Activated naive CD4-positive, alpha-beta T cell treated with anti-CD3 and anti-CD28 coated beads, Interleukin-2, amount 50 U/mL, for 72 hours (primary cell): Measurements from ENCODE around the gene ST6GAL1. TPM values are rescaled to one million over a fixed set of nuclear protein-coding genes. Genes with fewer than 3 reads are reported as not detected.
"Not testable (repeated sequence)": the region's sequence is repeated elsewhere in the genome, so short reads cannot be mapped to it uniquely, and the experiment has no call there.

Experiments used
- ATAC-seq, 2 donors: fragments of 150-1000 bp; cut with Tn5 transposase; 2 replicates each; pipeline ENCODE4 v1.10.0; 2021; ENCODE audit warnings: mild to moderate bottlenecking in 2 of 2, moderate library complexity in 2 of 2
- DNase-seq, 2 donors: peaks; one replicate each; pipeline ENCODE4 v3.0.0; 2021 to 2022; ENCODE audit warnings: low spot score in 2 of 2
- H3K27ac Mint-ChIP-seq, 2 donors: one replicate each; pipeline ENCODE4 v1.8.0; 2022; ENCODE audit warnings: mild to moderate bottlenecking in 2 of 2, mixed read lengths in 2 of 2
- H3K36me3 Mint-ChIP-seq, 2 donors: one replicate each; pipeline ENCODE4 v1.8.0; 2022; ENCODE audit warnings: mixed read lengths in 2 of 2
- H3K9me3 Mint-ChIP-seq, 2 donors: one replicate each; pipeline ENCODE4 v1.8.0; 2022; ENCODE audit warnings: mixed read lengths in 2 of 2
- total RNA-seq, 2 donors: library from RNA; stranded (reverse); gene quantifications; one replicate each; pipeline ENCODE4 v1.2.3, GENCODE V29; 2022

ST6GAL1 gene
- total RNA-seq, 2 donors from 2014 or later = 32.0 to 96.6 TPM

DNA sequence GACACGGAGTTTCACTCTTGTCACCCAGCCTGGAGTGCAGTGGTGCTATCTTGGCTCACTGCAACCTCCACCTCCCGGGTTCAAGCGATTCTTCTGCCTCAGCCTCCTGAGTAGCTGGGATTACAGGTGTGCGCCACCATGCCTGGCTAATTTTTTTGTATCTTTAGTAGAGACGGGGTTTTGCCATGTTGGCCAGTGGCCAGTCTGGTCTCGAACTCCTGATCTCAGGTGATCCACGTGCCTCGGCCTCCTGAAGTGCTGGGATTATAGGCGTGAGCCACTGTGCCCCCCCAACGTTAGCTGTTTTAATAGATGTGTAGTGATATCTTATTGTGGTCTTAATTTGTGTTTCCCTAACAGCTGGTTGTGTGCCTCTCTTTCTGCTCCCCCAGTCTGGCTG is 40.8 kb downstream of the ST6GAL1 start:
- ATAC-seq, H3K9me3 Mint-ChIP-seq, DNase-seq: not testable (repeated sequence)
- peaks cover 23 to 42% of the 10 kb centered on the region in 2 donors for H3K36me3 Mint-ChIP-seq
- peak overlapping the region in 1 of 2 donors; percentile 68 for H3K27ac Mint-ChIP-seq

GRCh38 chr3:186971578-186971977 is 41.3 kb downstream of the ST6GAL1 start:
- H3K9me3 Mint-ChIP-seq = no peaks in the 10 kb centered on the region
- H3K27ac Mint-ChIP-seq = peak overlapping the region; percentile 65 to 68
- ATAC-seq = no peak
- H3K36me3 Mint-ChIP-seq = peaks cover 23 to 42% of the 10 kb centered on the region in 2 donors
- no peak for DNase-seq

DNA sequence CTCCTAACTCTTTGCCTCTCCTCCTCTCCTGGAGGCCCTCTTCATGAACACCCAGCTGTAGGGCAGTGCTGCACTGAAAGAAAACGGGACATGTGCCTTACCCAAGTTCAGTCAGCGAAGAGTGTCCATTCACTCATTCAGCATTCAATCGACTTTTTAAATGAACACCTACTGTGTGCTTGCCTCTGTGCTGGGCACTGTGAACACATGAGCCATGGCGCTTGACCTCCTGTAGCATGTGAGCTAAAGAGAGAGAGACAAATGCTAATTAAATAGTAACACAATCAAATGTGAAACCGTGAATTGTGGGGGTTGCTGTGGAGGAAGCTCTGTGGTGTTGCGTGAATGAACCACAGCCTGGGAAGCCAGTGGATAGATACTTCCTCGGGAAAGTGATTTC is 43.4 kb downstream of the ST6GAL1 start:
- H3K36me3 Mint-ChIP-seq = peaks cover 9 to 27% of the 10 kb centered on the region in 2 donors

GRCh38 chr3:186974824-186975313 is 44.5 kb downstream of the ST6GAL1 start:
- Mint-ChIP-seq H3K36me3 (peaks cover 4 to 17% of the 10 kb centered on the region in 2 donors), H3K9me3 (no peaks in the 10 kb centered on the region), H3K27ac (no peak overlapping the region)
- ATAC-seq (no peak), DNase-seq (no peak)

More for the DNA sequence above, 43.4 kb downstream of the ST6GAL1 start:
- Mint-ChIP-seq H3K9me3 (no peaks in the 10 kb centered on the region), H3K27ac (peak overlapping the region in 1 of 2 donors; percentile 72)
- no peak for DNase-seq
- no peak for ATAC-seq

GRCh38 chr3:186975726-186976125 is 45.4 kb downstream of the ST6GAL1 start:
- no peaks in the 10 kb centered on the region for H3K9me3 Mint-ChIP-seq
- no peak overlapping the region for H3K27ac Mint-ChIP-seq
- peaks cover 4 to 17% of the 10 kb centered on the region in 2 donors for H3K36me3 Mint-ChIP-seq
- ATAC-seq (no peak), DNase-seq (no peak)

DNA sequence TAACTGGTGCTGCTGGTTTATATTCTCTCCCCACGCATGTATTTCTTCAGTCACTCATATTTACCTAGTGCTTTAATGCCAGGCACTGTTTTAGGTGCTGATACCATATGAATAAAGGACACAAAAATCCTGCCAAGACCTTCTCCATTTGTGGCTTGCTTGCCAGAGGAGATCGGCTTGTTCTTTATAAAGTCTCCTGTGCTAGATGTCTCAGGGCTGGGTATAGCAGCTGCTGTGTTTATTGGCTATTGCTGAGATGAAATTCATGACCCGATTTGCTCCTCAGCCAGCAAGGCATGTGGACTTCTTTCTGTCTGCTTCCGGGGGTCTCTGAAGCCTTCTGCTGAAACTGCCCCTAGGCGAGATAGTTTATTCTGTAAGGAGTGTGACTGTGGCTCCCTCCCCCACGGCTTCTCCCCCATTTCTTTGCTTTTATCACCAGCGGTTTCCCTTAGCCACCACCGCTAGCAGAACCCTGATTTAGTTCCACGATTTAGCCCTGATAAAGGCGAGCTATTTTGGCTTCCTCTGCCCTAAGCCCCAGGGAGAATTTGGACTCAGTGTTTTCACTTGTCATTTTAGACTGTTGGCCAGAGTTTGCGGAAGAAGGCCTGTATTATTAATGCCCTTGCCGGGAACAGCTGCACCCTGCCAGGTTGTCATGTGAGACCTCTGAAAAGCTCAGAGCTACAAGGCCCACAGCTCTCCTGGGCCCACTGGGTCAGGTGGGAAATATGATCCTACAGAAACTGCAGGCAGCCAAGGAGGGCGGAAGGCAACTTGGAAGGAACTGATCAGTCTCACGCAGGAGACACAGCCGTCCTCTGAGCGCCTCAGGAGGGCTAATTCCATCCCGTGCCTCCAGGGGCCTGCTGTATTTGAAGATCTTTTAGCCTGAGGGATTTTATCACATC is 46.8 kb downstream of the ST6GAL1 start:
- DNase-seq (no peak), ATAC-seq (no peak)
- Mint-ChIP-seq H3K27ac (no peak overlapping the region), H3K36me3 (peaks cover 4 to 12% of the 10 kb centered on the region in 2 donors), H3K9me3 (no peaks in the 10 kb centered on the region)

DNA sequence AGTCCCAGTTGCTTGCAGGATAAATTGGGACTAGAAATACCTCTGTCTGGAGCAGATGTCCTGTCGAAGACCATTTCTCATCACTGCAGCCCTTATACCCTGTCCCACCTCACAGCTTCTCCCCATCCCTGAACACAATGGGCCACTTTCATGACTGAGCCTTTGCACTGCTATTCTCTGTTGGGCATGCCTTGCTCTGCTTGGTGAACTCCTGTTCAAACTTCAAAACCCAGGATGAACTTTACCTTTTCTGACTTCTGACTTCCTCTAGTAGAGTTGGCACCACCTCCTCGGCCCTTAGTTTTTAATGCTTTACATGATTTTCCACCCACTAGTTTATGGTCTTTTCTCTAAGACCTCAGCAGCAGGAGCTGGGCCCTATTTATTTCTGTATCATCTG is 48.4 kb downstream of the ST6GAL1 start:
- Mint-ChIP-seq H3K27ac (peak overlapping the region in 1 of 2 donors; percentile 51), H3K36me3 (peaks cover 0 to 10% of the 10 kb centered on the region in 2 donors), H3K9me3 (no peaks in the 10 kb centered on the region)
- no peak for ATAC-seq
- no peak for DNase-seq

- H3K9me3 Mint-ChIP-seq = no peaks in the 10 kb centered on the region
- peaks cover 0 to 8% of the 10 kb centered on the region in 2 donors for H3K36me3 Mint-ChIP-seq
- DNase-seq (no peak), ATAC-seq (no peak)
- no peak overlapping the region for H3K27ac Mint-ChIP-seq
Observed at GRCh38 chr3:186979852-186980251, 49.5 kb downstream of the ST6GAL1 start.

DNA sequence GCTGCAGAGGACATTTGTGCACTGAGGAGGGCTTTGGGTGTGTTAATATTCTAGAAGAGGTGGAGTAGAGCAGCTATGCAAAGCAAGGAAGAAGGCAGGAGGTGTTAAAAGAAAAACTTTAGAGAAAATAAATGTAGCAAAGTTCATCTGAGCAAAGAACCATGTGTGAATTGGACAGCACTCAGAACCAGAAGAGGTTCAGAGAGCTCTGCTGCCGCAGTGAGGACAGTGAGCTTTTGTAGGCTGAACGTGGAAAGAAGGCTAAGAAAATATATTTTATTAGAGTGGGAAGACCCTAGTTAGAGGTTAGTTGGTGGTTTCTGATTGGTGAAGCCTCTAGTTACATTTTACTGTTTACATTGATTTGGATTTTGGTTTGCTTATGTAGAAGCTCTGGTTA is 50.7 kb downstream of the ST6GAL1 start:
- H3K9me3 Mint-ChIP-seq = no peaks in the 10 kb centered on the region
- H3K27ac Mint-ChIP-seq = no peak overlapping the region
- peaks cover 0 to 13% of the 10 kb centered on the region in 2 donors for H3K36me3 Mint-ChIP-seq
- DNase-seq (no peak), ATAC-seq (no peak)

GRCh38 chr3:186983659-186984058 is 53.3 kb downstream of the ST6GAL1 start:
- no peak overlapping the region for H3K27ac Mint-ChIP-seq
- no peak for ATAC-seq
- no peak for DNase-seq

GRCh38 chr3:186984064-186984463 is 53.7 kb downstream of the ST6GAL1 start:
- Mint-ChIP-seq H3K27ac (no peak overlapping the region), H3K36me3 (peaks cover 3 to 17% of the 10 kb centered on the region in 2 donors), H3K9me3 (peaks cover 0 to 2% of the 10 kb centered on the region in 2 donors)
- DNase-seq (no peak), ATAC-seq (no peak)

More at GRCh38 chr3:186983659-186984058, 53.3 kb downstream of the ST6GAL1 start:
- Mint-ChIP-seq H3K9me3 (no peaks in the 10 kb centered on the region), H3K36me3 (peaks cover 0 to 13% of the 10 kb centered on the region in 2 donors)

DNA sequence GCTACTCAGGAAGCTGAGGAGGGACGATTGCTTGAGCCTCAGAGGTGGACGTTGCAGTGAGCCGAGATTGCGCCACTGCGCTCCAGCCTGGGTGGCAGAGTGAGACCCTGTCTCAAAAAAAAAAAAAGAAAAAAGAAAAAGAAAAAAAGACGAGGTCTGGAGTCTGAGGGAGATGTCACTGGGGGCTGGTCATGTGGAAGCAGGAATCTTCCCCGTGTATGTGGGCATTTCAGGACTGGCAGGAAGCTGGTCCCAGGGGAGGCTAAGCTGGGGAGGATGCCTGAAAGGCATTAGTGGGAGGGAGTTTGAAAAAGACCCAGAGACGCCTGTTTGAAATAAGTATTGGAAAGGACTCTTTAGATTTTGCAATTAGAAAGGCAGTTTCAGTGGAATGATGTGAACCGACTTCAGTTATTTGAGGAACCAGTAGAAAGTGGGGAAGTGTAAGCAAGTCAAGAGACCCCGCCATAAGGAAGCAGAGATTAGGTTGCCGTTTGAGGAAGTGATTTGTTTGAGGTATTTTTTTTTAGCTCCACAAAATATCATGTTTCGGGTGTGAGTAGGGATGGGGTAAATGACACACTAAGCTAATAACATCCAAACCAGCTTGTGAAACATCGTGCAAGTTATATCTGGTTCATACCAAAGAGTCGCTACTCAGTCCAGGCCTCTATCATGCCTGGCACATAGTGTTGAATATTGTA is 55.5 kb downstream of the ST6GAL1 start:
- peaks cover 5 to 23% of the 10 kb centered on the region in 2 donors for H3K36me3 Mint-ChIP-seq

DNA sequence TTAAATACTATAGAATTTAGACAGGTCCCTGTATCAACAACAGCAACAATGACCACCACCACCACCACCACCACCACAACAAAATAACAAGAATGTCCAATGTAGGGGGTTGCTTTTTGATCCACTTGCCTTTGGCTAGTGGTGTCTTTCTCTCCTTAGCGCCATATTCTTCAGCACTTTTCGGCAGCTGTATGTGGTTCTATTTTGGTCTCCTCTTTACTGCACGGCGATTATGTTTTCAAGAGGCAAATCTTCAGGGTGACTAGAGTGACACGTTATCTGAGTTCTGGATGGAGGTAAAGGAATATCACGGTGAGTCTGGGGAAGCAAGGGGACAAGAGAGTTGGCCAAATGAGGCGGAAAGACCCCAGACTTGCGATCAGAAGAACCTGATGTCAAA is 56.1 kb downstream of the ST6GAL1 start:
- ATAC-seq (no peak), DNase-seq (no peak)
- H3K27ac Mint-ChIP-seq = no peak overlapping the region
- peaks cover 5 to 29% of the 10 kb centered on the region in 2 donors for H3K36me3 Mint-ChIP-seq
- H3K9me3 Mint-ChIP-seq = peaks cover 0 to 4% of the 10 kb centered on the region in 2 donors

More for the DNA sequence above, 55.5 kb downstream of the ST6GAL1 start:
- peaks cover 0 to 4% of the 10 kb centered on the region in 2 donors for H3K9me3 Mint-ChIP-seq
- no peak overlapping the region for H3K27ac Mint-ChIP-seq
- no peak for ATAC-seq
- DNase-seq = no peak

GRCh38 chr3:186986816-186987215 is 56.5 kb downstream of the ST6GAL1 start:
- ATAC-seq (no peak), DNase-seq (no peak)
- Mint-ChIP-seq H3K9me3 (peaks cover 0 to 4% of the 10 kb centered on the region in 2 donors), H3K27ac (no peak overlapping the region), H3K36me3 (peaks cover 5 to 32% of the 10 kb centered on the region in 2 donors)

GRCh38 chr3:186988806-186989205 is 58.5 kb downstream of the ST6GAL1 start:
- Mint-ChIP-seq H3K36me3 (peaks cover 5 to 31% of the 10 kb centered on the region in 2 donors), H3K9me3 (peaks cover 0 to 4% of the 10 kb centered on the region in 2 donors), H3K27ac (peak overlapping the region; percentile 75 to 97)
- peak; percentile 41 to 93 for ATAC-seq
- DNase-seq = no peak

DNA sequence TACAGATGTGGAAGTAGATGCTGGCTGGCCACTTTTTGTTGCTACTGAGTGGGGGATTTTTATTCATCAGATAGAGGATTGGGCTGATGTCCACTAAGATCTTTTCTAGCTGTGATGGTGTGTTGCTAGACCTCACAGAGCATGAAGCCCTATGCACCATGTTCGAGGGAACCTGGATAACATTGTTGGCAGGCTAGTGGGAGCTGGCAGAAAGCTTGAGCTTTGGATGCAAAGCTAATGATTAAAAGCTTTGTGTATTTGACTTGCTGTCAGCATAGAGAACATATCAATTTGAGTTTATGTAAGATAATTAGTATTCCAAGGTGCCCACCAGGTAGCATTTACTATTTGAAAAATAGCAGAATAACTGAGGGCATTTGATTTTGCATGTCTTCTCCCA is 59.1 kb downstream of the ST6GAL1 start:
- H3K36me3 Mint-ChIP-seq = peaks cover 5 to 38% of the 10 kb centered on the region in 2 donors
- DNase-seq (no peak), ATAC-seq (no peak)
- H3K27ac Mint-ChIP-seq = peak overlapping the region; percentile 75 to 97
- peaks cover 0 to 4% of the 10 kb centered on the region in 2 donors for H3K9me3 Mint-ChIP-seq

DNA sequence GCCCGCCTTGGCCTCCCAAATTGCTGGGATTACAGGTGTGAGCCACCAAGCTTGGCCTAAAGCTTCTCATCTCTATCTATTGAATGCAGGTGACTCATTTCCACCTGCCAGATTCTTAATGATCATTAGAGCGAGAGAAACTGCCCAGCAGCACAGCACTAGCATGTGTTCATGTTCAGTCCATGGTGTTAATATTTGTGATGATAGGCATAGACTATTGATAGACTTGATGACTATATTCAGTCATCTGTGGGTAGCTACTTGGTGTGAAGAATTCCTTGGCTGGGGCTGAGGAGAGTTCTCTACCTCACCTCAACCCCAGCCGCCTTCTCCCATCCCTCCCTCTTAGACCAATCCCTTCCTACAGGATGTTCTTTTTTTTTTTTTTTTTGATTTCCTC is 60.0 kb downstream of the ST6GAL1 start:
- DNase-seq (no peak), ATAC-seq (no peak)
- Mint-ChIP-seq H3K36me3 (peaks cover 5 to 38% of the 10 kb centered on the region in 2 donors), H3K27ac (peak overlapping the region; percentile 74 to 87), H3K9me3 (peaks cover 0 to 4% of the 10 kb centered on the region in 2 donors)
